Astrocyte of the spinal cord (primary cell): ENCODE measurements around the gene CHORDC1.
"Not testable (repeated sequence)": the region's sequence is repeated elsewhere in the genome, so short reads cannot be mapped to it uniquely, and the experiment has no call there.

Experiments used
- DNase-seq: peaks from one replicate; pipeline ENCODE4 v3.0.0; 2011; ENCODE audit warnings: low read depth, low spot score
- H3K4me3 ChIP-seq: 2 replicates; pipeline ENCODE4 v1.5.1; 2011; ENCODE audit warnings: low read depth, mild to moderate bottlenecking, low read length, moderate library complexity
- CTCF ChIP-seq: IDR thresholded peaks from 2 replicates; pipeline ENCODE4 v1.5.1; 2012; ENCODE audit warnings: low read depth, mild to moderate bottlenecking, low read length, inconsistent platforms
- in situ Hi-C: cut with HindIII; loops from 2 replicates; pipeline ENCODE4 v1.10.0; 2017; ENCODE audit warnings: low sequenced_read_pairs

Gene CHORDC1

GRCh38 chr11:90250970-90251369, 28.1 kb upstream of the CHORDC1 start:
- no peak overlapping the region for H3K4me3 ChIP-seq
- no peak for TF ChIP-seq CTCF
- no peak for DNase-seq
- in situ Hi-C loops: no loop called here

- DNase-seq: no peak
- H3K4me3 ChIP-seq: no peak overlapping the region
- in situ Hi-C loops: no loop called here
- TF ChIP-seq CTCF: no peak
Observed at GRCh38 chr11:90246468-90246867, 23.6 kb upstream of the CHORDC1 start.

GRCh38 chr11:90243534-90243933, 20.7 kb upstream of the CHORDC1 start:
- in situ Hi-C loops: no loop called here
- no peak for DNase-seq
- TF ChIP-seq CTCF: no peak
- no peak overlapping the region for H3K4me3 ChIP-seq

- H3K4me3 ChIP-seq: no peak overlapping the region
- DNase-seq: no peak
- in situ Hi-C loops: no loop called here
- no peak for TF ChIP-seq CTCF
Observed at GRCh38 chr11:90242894-90243416, 20.1 kb upstream of the CHORDC1 start.

GRCh38 chr11:90241414-90241813, 18.6 kb upstream of the CHORDC1 start:
- TF ChIP-seq CTCF: no peak
- no peak for DNase-seq
- H3K4me3 ChIP-seq: no peak overlapping the region
- in situ Hi-C loops: no loop called here

GRCh38 chr11:90239967-90240636, 17.3 kb upstream of the CHORDC1 start:
- in situ Hi-C loops, H3K4me3 ChIP-seq, DNase-seq: not testable (repeated sequence)

- DNase-seq: no peak
Observed at GRCh38 chr11:90237004-90237403, 14.2 kb upstream of the CHORDC1 start.

More at GRCh38 chr11:90237004-90237403, 14.2 kb upstream of the CHORDC1 start:
- in situ Hi-C loops: no loop called here
- no peak for TF ChIP-seq CTCF
- H3K4me3 ChIP-seq: no peak overlapping the region
